ENCODE results near the gene PSME4.

DNA sequence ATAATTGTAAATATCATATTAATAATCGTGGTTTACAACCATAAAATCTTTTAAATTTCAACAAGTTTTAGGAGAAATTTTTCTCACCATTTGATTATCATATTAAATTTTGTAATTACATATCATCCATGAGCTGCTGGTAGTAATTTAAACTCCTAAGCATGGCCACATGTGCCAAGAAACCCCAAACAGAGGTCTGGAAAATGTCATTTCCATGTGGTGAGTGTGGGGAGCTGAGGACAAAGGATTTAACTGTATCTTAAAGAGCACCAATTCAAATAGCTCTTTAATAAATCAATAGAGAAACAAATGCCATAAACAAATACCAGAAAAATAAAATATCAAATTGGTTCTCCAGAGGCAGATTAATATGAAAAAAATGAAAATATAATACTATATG is 26.3 kb downstream of the PSME4 start:
- TF ChIP-seq, protein P1, sequence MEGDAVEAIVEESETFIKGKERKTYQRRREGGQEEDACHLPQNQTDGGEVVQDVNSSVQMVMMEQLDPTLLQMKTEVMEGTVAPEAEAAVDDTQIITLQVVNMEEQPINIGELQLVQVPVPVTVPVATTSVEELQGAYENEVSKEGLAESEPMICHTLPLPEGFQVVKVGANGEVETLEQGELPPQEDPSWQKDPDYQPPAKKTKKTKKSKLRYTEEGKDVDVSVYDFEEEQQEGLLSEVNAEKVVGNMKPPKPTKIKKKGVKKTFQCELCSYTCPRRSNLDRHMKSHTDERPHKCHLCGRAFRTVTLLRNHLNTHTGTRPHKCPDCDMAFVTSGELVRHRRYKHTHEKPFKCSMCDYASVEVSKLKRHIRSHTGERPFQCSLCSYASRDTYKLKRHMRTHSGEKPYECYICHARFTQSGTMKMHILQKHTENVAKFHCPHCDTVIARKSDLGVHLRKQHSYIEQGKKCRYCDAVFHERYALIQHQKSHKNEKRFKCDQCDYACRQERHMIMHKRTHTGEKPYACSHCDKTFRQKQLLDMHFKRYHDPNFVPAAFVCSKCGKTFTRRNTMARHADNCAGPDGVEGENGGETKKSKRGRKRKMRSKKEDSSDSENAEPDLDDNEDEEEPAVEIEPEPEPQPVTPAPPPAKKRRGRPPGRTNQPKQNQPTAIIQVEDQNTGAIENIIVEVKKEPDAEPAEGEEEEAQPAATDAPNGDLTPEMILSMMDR (IDR thresholded peaks at IDR 0.05) = no peak
- TF ChIP-seq POLR2A (IDR thresholded peaks at IDR 0.05) = no peak

Data from Peyer's patch (tissue), 4 donors.